Measurements from ENCODE around the gene FUZ.
A peak's percentile ranks its signal among the peaks of the same experiment; 100 is the strongest.

FUZ gene

DNA sequence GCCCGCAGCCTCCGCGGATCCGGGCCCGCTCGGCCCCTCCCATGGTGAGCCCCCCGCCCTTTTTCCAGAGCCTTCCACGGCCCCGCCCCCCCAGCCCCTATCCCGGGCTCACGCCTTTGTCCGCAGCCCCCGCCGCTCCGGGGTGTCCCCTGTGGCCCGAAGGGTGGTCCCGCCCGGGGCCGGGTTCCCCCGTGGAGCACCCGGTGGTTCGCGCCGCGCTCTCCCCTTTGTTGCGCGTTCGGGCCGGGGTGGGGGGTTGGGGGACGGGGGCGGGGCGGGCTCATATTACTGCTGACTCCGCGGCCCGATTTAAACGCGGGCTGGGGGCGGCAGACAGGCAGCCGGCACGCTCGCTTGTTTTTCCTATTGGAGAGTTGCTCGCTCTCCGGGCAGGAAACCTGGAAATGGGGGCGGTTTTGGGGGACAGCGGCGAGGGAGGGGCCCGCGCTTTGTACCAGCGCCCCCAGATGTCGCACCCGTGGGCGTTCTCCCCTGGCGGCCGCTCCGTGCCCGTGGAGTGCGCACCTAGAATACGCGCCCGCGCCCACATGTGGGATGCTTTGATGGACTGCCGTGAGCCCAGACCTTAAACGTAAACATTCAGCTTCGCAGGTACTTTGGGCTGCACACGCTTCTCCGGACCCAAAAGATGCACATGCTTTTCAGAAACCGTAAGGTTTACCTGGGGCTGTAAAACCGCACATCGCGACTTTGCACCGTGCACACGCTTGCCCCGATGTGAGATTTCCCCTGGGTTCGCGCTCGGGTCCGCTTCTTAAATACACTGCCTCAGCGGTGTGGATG is 38.6 kb upstream of the FUZ start:
- no peak for DNase-seq

DNA sequence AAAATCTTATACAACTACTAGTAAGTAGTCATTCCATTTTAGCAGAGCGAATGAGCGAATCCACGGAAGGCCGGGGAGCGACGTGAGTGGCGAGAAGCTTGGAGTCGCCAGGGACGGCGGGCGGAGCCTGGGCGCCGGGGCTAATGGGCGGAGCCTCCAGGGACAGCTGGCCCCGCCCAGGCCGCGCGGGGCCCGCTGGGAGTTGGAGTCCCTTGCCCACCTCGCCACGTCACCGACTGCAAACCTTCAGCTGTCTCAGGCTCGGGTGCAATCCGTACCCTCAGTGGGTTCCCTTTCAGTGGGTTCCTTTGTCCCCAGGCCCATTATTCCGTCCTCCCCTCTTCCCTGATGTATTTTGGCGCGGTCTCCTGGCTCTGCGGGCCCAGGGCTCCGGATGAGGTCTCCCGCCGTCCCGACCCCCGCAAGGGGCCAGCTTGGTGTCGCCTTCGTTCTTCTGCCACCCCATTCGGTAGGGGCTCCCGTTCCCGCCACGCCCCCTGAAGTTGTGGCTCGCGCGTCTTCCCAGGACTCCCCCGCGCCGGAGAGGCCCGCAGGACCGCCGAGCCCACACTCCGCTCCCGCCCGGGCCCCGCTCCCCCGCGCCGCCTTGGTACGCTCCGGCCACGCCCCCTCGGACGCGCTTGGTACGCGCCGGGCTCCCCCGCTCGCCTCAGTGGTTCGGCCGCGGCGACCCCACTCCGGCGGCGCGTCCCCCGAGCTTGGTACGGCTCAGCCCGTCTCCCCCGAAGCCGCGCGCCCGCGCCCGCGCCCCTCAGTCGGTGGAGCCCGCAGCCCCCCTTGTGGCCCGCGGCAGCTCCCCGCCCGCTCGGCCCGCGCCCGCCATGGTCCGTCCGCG is 37.6 kb upstream of the FUZ start, which contains the start of gene PTOV1:
TSS of gene PTOV1 (plus strand) at position 673 of the 856 bp plus-strand sequence.
- DNase-seq = peak; percentile 90

DNA sequence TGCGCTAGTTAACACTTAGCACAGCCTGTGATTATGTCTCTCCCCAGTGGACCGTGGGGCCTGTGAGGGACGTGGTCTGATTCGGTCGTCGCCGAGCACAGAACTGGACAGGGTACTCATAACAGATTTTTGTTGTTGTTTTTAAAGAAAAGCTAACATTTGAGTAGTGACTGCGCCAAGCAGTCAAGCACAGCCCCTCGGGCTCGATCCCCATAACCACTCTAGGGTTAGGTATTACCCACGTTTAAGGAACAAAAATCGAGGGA is 37.1 kb upstream of the FUZ start:
- DNase-seq = no peak

- DNase-seq = no peak
Observed at GRCh38 chr19:49849433-49850220, 36.5 kb upstream of the FUZ start.

DNA sequence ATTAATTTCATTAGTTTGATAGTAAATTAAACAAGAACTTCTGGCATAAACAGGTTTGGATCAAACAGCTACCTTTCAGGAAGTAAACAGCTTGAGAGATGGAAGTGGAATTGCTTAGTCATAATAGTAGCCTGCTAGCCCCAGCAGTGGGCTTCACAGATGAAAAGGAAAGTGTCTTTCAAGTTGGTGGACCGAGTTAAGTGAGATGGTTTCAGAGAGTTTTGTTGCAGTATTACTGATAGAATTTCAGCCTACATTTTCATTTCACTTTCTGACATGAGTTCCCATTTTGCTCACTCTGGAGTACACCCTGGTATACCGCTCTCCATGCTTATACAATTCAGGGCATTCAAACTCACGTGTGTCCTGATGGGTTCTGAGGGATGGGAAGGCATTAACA is 35.8 kb upstream of the FUZ start:
- DNase-seq = peak; percentile 44

DNA sequence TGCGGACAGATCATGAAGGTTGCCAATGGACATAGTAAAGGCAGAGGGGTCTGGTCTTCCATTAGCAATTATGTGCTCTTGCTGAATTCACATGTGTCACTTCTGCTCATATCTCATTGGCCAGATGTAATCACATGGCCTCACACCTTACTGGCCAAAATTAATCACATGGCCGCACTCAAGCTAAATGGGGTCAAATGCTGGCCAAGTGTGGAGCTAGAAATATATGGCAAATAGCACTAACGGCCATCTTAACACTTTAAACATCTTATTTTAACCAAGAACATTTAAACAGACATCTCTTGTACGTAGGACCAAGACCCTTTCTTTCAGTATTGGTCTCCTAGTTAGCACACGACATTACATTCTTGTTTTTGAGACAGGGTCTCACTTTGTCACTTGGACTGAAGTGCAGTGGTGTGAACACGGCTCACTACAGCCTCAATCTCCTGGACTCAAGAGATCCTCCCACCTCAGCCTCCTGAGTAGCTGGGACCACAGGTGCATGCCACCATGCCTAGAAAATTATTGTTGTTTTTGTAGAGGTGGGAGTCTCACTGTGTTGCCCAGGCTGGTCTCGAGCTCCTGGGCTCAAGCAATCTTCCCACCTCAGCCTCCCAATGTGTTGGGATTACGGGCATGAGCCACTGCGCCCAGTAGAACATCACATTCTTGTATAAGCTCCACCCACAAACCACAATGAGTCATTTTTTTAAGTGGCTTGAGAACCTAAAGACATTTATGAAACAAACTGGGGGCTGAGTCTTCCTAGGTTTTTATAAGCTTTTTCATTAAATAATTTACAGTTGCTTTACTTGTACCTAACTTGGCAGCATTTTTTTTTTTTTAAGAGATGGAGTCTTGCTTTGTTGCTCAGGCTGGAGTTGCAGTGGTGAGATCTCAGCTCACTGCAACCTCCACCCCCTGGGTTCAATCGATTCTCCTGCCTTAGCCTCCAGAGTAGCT is 34.9 kb upstream of the FUZ start:
- DNase-seq = peak; percentile 62

GRCh38 chr19:49846408-49846807 is 33.3 kb upstream of the FUZ start:
- DNase-seq = no peak

DNA sequence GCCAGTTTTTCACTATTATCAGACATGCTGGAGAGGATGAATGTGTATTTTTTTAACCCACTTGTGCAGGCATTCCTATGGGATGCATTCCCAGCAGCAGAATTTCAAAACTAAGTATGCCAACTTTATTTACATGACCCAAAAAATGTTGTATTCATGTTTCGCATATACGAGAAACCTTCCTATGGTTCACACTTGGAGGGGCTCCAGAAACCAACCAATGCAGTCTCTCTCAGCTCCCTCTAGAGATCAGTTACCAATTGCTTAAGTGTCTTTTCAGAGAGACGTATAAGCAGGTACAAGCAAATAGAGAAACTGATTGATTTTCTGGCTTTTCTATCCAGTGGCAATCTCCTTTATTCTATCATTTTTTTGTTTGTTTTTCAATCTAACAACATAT is 32.3 kb upstream of the FUZ start:
- no peak for DNase-seq

GRCh38 chr19:49844138-49845095 is 31.3 kb upstream of the FUZ start:
- DNase-seq = no peak

- DNase-seq = no peak
Observed at GRCh38 chr19:49843265-49843664, 30.2 kb upstream of the FUZ start.

GRCh38 chr19:49840736-49841249 is 27.7 kb upstream of the FUZ start:
- no peak for DNase-seq

- DNase-seq = no peak
Observed at GRCh38 chr19:49840321-49840720, 27.2 kb upstream of the FUZ start.

DNA sequence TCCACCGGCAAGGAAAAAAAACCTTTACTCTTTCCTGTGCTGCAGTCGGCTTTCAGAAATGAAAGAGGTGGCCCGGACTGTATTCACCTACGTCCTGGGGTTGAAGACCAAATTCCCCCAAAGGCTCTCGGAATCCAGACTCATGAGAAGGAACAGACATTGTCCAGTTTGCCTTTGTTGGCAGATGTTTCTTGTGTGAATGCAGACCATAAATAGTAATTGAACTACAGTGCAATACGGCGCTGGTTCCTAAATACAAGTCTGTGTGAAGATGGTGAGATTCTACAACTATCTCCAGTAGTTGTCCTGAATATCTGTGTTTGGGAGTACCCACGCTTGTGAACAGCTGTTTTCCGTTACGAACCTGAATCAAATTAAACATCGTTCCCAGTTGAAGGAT is 26.6 kb upstream of the FUZ start:
- no peak for DNase-seq

GRCh38 chr19:49838885-49839588 is 25.9 kb upstream of the FUZ start:
- DNase-seq = no peak

DNA sequence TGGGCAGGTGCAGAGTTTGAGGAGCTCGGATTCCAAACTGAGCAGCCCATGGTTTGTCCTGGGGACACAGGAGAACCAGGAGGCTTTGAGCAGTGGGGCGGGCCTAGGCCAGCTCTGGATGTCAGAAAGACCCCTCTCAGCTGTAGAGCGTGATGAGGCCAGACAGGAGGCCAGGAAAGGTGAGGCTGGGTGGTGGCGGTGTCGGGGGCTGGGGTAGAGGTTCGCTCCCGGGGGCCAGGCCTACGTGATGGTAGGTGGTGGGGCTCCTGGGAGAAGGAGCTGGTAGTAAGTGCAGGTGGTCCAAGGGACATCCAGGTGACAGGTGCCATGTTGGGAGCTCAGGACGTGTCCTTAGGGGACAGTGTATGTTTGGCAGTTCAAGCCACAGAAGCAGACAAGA is 24.3 kb upstream of the FUZ start:
- no peak for DNase-seq

DNA sequence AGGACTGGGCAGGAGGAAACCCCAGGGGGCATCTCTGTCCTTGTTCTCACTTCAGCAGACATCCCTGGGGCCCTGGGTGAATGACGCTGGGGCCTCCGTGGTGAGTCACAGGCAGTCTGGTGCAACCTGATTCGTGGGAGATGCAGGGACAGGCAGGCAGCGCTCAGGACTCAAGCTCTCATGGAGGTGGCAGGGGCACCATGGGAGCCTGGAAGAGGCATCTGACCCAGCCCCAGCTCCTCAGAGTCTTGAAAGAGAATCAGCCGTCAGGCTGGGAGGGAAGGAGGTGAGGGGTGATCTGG is 23.9 kb upstream of the FUZ start:
- no peak for DNase-seq

DNA sequence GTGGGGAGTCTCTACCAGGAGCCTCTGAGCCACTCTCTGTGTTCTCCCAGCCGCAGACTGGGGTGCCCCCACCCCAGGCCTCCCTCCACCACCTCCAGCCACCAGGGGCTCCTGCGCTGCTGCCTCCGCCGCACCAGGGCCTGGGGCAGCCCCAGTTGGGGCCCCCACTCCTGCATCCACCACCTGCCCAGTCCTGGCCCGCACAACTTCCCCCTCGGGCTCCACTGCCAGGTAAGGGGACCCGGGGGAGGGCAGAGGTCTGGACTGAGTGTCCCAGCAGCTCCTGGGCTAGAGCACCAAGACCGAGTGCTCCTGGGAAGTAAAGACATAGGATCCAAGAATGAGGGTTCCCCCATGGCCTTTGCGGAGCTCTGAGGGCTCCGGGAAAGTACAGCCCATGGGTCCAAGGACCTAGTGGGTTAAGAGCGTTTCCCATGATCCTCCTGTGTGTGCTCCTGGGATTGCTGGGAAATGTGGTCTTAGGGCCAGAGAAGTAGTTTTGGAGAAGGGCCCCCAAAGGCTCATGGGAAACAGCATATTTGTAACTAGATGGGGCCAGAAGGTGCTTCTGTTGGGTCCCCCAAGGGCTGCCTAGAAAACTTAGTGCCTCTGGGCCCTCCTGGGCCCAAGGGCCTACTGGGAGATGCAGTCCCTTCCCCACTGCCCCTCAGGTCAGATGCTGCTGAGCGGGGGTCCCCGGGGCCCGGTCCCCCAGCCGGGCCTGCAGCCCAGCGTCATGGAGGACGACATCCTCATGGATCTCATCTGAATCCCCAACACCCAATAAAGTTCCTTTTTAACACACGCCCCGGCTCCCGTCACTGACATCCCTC is 23.3 kb upstream of the FUZ start:
- DNase-seq = no peak

- no peak for DNase-seq
Observed at GRCh38 chr19:49835562-49835961, 22.5 kb upstream of the FUZ start.

DNA sequence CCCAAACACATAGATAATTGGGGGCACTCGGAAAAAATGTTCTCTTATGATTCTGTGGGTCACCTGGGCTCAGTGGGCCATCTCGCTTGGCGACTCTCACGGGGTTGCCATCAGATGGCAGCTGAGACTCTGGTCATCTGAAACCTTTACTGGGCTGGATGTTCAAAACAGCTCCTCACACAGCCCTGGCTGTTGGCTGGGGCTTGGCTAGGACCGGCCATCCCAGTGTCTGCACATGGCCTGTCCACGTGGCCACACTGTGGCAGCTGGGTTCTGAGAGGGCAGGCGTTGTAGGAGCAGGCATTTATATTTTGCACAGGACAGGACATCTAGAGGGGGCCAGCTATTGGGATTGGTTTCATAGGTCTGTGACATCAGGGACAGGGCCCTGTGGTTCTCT is 20.5 kb upstream of the FUZ start:
- DNase-seq = no peak

DNA sequence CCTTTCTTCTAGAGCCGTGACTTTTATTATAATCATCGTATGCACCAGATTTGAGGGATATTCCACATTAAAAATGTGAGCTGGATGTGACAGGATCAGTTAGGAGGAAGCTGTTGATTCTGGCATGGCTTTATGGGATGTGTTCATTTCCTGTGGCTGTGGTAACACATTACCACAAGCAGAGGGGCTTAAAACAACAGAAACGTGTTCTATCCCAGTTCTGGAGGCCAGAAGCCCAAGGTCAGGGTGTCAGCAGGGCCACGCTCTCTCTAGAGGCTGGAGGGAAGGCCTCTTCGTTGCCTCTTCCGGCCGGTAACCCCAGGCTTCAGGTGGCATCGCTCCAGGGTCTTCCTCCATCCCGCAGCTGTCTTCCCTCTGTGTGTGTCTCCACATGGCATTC is 19.5 kb upstream of the FUZ start:
- no peak for DNase-seq

All from activated CD4-positive, alpha-beta T cell treated with anti-CD3 and anti-CD28 coated beads, Interleukin-2, amount 50 U/mL, for 16 hours (primary cell).